Stimulated activated naive CD8-positive, alpha-beta T cell treated with anti-CD3 and anti-CD28 coated beads, Interleukin-15, amount 100 ng/mL, for 72 hours (primary cell): ENCODE measurements around the gene BTLA.
"Not testable (repeated sequence)": the region's sequence is repeated elsewhere in the genome, so short reads cannot be mapped to it uniquely, and the experiment has no call there.

Experiments used
- ATAC-seq: fragments of 150-1000 bp; cut with Tn5 transposase; 2 replicates; pipeline ENCODE4 v1.10.0; 2021; ENCODE audit warnings: mild to moderate bottlenecking, moderate library complexity
- DNase-seq, 2 donors: peaks; one replicate each; pipeline ENCODE4 v3.0.0; 2021 to 2022
- H3K27ac Mint-ChIP-seq, 2 donors: one replicate each; pipeline ENCODE4 v1.8.0; 2022; ENCODE audit warnings: mild to moderate bottlenecking in 2 of 2, mixed read lengths in 2 of 2, moderate library complexity in 2 of 2
- H3K27me3 Mint-ChIP-seq: one replicate; pipeline ENCODE4 v1.8.0; 2022; ENCODE audit warnings: mixed read lengths
- H3K4me1 Mint-ChIP-seq: one replicate; pipeline ENCODE4 v1.8.0; 2022; ENCODE audit warnings: mild to moderate bottlenecking, mixed read lengths
- H3K4me3 Mint-ChIP-seq, 2 donors: one replicate each; pipeline ENCODE4 v1.8.0; 2022; ENCODE audit warnings: mild to moderate bottlenecking in 2 of 2, mixed read lengths in 2 of 2, moderate library complexity in 1 of 2
- H3K9me3 Mint-ChIP-seq, 2 donors: one replicate each; pipeline ENCODE4 v1.8.0; 2022; ENCODE audit warnings: mixed read lengths in 2 of 2

The BTLA gene

DNA sequence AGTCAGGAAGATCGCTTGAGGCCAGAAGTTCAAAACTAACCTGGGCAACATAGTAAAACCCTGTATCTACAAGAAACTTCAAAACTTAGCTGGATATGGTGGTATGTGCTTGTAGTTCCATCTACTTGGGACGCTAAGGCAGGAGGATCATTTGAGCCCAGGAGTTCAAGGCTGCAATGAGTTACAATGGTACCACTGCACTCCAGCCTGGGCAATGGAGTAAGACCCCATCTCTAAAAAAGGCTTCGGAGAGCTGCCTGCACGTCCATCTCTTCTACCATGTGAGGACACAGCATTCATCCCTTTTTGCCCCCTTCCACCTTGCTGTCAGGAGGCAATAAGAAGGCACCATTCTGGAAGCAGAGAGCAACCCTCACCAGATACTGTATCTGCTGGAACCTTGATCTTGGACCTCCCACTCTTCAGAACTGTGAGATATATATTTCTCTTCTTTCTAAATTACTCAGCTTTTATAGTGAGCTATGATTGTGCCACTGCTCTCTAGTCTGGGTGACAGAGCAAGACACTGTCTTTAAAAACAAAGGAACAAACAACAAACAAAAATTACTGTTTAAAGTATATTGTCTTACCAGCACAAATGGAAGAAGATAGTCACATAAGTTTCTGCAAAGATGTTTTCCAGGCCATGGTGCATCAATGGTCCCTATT lies 4.2 kb upstream of the BTLA start:
- H3K27me3 Mint-ChIP-seq = no peaks in the 10 kb centered on the region
- no peak overlapping the region for H3K4me3 Mint-ChIP-seq
- ATAC-seq (peak; percentile 52), DNase-seq (no peak)
- H3K27ac Mint-ChIP-seq = no peak overlapping the region
- H3K9me3 Mint-ChIP-seq = no peaks in the 10 kb centered on the region
- peaks cover 60% of the 10 kb centered on the region for H3K4me1 Mint-ChIP-seq

DNA sequence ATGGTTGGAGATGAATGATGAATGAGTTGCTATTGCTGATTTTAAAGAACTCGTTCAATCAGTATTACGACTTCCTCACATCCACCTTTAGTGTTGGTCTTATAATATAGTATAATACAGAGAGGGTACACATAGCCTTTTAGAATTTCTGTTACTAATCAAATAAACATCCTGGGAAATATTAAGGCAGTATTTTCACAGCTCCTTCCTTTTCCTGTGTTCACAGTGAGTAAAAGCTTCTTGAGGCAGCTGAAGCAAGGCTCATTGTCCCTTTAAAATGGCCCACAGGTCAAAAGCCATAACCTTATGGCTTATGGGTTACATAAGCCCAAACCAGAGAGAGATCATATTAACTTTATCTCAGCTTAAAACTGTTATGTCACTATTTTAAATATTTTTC lies 1.3 kb upstream of the BTLA start:
- Mint-ChIP-seq H3K27me3 (no peaks in the 10 kb centered on the region), H3K9me3 (no peaks in the 10 kb centered on the region), H3K27ac (no peak overlapping the region), H3K4me3 (no peak overlapping the region), H3K4me1 (peaks cover 44% of the 10 kb centered on the region)
- ATAC-seq (no peak), DNase-seq (no peak)

DNA sequence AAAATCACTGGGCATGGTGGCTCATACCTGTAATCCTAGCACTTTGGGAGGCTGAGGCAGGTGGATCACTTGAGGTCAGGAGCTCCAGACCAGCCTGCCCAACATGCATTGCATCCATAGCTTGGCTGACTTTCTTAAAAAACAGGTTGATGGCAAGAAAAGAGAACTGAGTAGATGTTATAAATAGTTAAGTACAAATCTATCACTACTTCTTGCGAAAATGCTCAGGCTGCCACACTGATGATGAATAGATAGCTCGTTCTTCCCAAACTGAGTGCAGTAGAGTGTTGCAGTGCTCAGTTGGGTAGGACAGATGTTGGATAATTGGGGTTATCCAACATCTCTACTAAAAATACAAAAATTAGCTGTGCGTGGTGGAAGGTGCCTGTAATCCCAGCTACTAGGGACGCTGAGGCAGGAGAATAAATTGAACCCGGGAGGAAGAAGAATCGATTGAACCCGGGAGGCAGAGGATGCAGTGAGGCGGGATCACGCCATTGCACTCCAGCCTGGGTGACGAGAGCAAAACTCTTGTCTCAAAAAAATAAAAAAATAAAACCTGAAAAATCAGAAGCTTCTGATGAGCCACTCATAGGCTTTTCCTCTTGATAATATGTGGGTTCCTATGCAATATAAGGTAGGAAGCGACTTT lies 1.2 kb downstream of the BTLA start:
- DNase-seq (no peak), ATAC-seq (peak; percentile 41)
- peaks cover 49% of the 10 kb centered on the region for H3K4me1 Mint-ChIP-seq
- H3K9me3 Mint-ChIP-seq = peaks cover 0 to 5% of the 10 kb centered on the region in 2 donors
- peak overlapping the region; percentile 94 to 100 for H3K4me3 Mint-ChIP-seq
- no peaks in the 10 kb centered on the region for H3K27me3 Mint-ChIP-seq
- peak overlapping the region; percentile 98 to 99 for H3K27ac Mint-ChIP-seq

DNA sequence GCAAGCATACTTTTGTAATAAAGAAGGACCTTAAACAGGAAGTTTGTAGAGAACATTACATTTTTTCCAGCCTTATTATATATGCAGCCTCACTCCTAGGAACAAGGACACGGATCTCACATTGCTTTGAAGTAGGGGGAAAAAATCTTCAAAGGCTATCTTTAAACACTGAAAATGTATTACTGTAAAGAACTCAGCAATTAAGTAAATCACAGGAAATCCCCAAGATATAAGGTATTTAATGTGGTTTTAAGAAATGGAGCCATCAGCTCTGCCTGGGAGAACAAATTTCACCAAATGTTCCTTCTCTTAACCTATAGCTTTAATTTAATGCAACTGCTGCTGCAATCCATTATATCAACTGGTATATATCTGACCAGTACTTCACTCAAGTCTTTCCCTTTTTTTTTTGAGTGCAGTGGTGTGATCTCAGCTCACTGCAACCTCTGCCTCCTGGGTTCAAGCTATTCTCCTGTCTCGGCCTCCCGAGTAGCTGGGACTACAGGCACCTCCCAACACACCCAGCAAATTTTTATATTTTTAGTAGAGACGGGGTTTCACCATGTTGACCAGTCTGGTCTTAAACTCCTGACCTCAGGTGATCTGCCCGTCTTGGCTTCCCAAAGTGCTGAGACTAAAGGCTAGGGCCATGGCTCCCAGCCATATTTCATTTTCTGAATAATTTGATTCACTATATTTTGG lies 2.8 kb downstream of the BTLA start:
- ATAC-seq = no peak
- H3K4me1 Mint-ChIP-seq = peaks cover 62% of the 10 kb centered on the region

DNA sequence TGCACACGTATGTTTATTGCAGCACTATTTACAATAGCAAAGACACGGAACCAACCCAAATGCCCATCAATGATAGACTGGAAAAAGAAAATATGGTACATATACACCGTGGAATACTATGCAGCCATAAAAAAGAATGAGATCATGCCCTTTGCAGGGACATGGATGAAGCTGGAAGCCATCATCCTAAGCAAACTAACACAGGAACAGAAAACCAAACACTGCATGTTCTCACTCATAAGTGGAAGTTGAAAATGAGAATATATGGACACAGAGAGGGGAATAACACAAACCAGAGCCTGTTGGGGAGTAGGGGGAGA lies 4.9 kb downstream of the BTLA start:
- Mint-ChIP-seq H3K4me1 (peaks cover 69% of the 10 kb centered on the region), H3K4me3 (peak overlapping the region; percentile 19 to 44), H3K27ac (peak overlapping the region in 1 of 2 donors; percentile 70)
- not testable (repeated sequence) for ATAC-seq, H3K9me3 Mint-ChIP-seq, H3K27me3 Mint-ChIP-seq, DNase-seq

More for the DNA sequence above, 2.8 kb downstream of the BTLA start:
- Mint-ChIP-seq H3K4me3 (peak overlapping the region; percentile 86), H3K9me3 (peaks cover 0 to 5% of the 10 kb centered on the region in 2 donors), H3K27ac (peak overlapping the region; percentile 87 to 97), H3K27me3 (no peaks in the 10 kb centered on the region)
- no peak for DNase-seq

DNA sequence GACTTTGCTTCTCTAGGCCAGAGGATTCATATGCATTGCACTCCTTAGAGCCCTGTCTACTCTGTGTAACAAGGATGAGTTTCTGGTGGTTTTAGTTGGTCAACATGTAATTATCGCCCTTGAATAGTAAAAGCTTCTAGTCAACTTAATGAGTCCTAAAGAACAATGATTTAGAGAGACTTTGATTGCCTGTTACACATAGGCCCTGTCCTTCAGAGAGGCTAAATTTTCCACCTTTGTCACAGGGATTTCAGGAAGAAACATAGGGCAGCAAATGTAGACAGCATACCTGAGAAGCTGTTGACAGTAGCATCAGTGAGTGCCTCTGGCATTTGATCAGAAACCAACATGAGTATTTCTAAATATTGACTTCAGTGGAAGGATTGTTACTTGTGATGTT lies 7.1 kb downstream of the BTLA start:
- Mint-ChIP-seq H3K4me3 (peak overlapping the region; percentile 21 to 45), H3K27ac (peak overlapping the region in 1 of 2 donors; percentile 64)
- ATAC-seq = no peak

DNA sequence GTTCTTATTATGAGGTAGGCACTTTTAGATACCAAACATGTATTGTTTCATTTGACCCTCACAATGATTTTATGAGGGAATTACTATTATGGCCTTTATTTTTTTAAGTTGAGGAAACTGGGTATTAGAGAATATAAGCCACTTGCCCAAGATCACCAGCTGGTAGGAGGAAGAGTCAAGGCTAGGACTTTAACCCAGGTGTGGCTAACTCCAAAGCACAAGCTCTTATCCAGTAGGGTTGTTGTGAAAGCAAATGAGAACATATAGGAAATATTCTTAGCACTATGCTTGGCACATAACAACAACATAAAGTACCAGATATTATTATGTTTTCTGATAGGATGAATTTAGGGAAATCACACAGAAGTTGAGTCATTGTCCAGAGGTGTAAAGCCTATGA lies 7.9 kb downstream of the BTLA start:
- ATAC-seq (no peak), DNase-seq (no peak)
- H3K4me3 Mint-ChIP-seq = peak overlapping the region; percentile 64 to 68
- no peaks in the 10 kb centered on the region for H3K27me3 Mint-ChIP-seq
- peaks cover 88% of the 10 kb centered on the region for H3K4me1 Mint-ChIP-seq
- H3K27ac Mint-ChIP-seq = peak overlapping the region in 1 of 2 donors; percentile 92
- H3K9me3 Mint-ChIP-seq = peaks cover 0 to 5% of the 10 kb centered on the region in 2 donors

More for the DNA sequence above, 7.1 kb downstream of the BTLA start:
- H3K4me1 Mint-ChIP-seq = peaks cover 88% of the 10 kb centered on the region
- H3K9me3 Mint-ChIP-seq = peaks cover 0 to 5% of the 10 kb centered on the region in 2 donors
- no peak for DNase-seq
- no peaks in the 10 kb centered on the region for H3K27me3 Mint-ChIP-seq

DNA sequence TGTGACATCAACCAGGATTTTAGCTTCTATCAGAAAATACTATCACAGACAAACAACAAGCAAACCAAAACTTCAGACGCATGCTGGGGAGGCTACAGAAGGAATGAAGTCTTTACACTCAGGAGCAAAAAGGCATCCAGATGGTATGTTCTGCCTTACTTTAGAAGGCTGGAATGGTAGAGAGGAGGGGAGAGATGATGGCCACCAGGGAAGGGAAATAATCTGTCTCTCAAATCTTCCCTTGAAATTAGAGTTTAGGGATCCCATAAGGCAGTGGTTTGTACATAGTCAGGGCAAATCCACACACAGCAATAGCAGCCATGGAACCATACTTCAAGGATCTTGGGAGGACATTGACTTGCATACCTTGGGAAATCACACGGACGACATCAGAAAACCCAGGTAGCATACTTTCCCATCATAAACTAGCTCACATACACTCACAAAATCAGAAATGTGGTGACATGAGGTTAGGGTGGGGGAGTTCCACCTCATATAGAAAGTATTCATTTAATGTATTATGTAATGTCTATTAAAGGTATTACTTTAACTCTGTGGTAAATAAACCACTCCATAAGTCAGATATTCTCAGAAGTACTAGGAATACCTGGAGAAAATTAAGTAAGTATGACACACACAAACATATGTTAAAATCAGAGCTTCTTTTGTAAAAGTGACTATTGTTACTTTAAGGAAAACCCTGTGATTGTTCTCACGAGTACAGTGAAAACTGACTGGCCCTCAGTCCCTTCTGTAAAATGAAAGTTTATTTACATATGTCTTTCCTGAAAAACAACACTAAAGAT lies 9.4 kb downstream of the BTLA start:
- Mint-ChIP-seq H3K4me3 (peak overlapping the region; percentile 64 to 68), H3K4me1 (peaks cover 73% of the 10 kb centered on the region), H3K27me3 (no peaks in the 10 kb centered on the region), H3K9me3 (peaks cover 0 to 5% of the 10 kb centered on the region in 2 donors), H3K27ac (peak overlapping the region; percentile 74 to 92)
- DNase-seq (no peak), ATAC-seq (peak; percentile 86)

DNA sequence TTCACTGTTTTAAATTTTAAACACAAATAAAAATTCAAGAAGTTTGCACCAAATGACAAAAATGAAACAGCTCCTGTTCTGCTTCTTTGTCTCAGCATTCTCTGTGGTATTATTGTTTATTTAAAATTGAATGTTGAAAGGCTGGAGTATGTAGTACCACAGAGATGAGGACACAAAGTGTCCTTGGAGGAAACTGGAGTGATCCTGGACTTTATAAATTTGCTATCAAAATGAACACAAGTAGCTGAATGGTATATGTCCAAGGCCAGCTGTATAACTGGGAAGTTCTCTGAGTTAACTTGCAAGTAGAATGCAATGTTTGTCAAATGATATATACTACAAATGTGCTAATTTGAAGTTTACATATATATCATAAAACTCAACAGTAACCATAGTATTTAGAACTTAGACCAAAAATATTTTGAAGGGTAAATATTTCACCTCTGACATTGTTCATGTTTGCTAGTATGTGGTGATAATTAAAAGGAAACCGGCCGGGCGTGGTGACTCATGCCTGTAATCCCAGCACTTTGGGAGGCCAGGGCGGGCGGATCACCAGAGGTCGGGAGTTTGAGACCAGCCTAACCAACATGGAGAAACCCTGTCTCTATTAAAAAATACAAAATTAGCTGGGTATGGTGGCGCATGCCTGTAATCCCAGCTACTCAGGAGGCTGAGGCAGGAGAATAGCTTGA lies 12.3 kb downstream of the BTLA start:
- Mint-ChIP-seq H3K4me1 (peaks cover 74% of the 10 kb centered on the region), H3K9me3 (no peaks in the 10 kb centered on the region), H3K4me3 (no peak overlapping the region), H3K27me3 (no peaks in the 10 kb centered on the region), H3K27ac (no peak overlapping the region)
- ATAC-seq (no peak), DNase-seq (no peak)

DNA sequence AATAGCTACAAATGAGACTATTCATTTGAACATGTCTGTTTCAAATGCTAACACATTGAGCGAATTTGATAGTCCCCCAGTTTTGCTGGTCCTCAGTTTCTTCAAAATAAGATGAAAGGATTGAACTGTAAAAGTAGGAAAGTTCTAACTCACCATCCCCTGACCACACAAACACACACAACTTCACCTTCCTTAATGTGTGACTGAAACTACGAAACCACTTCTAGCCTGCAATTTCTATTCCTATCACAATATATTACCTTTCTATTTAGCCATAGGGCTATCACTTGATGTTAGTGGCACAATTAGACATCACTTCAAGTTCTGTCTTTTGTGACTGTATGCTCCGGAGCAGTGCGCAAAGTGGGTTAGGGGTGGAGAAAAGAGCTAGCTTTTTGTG lies 14.9 kb downstream of the BTLA start:
- peak overlapping the region; percentile 4 to 46 for H3K4me3 Mint-ChIP-seq
- ATAC-seq = peak; percentile 60

DNA sequence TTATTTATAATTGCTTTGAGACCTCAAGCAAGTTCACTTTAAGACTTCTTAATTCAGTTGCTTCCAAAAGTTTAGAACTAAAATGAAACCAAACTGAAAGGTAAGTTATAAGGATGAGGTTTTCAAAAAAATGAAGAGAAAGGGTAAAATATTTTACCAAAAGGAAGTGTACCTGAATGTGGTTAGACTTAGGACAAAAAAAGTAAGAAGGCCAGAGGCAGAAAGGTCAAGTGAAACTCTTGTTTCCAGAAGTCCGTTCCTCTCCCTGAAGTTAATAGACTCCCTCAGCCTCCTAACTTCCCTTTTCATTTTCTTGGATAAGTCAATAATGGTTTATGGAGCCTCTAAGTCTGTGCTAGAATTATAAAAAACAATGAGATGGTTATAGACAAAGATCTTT lies 16.6 kb downstream of the BTLA start:
- Mint-ChIP-seq H3K4me1 (peaks cover 59% of the 10 kb centered on the region), H3K9me3 (no peaks in the 10 kb centered on the region), H3K27ac (peak overlapping the region; percentile 9 to 21), H3K4me3 (peak overlapping the region in 1 of 2 donors; percentile 58), H3K27me3 (no peaks in the 10 kb centered on the region)
- no peak for DNase-seq
- no peak for ATAC-seq

More for the DNA sequence above, 14.9 kb downstream of the BTLA start:
- H3K9me3 Mint-ChIP-seq = no peaks in the 10 kb centered on the region
- no peaks in the 10 kb centered on the region for H3K27me3 Mint-ChIP-seq
- H3K27ac Mint-ChIP-seq = no peak overlapping the region
- no peak for DNase-seq
- H3K4me1 Mint-ChIP-seq = peaks cover 74% of the 10 kb centered on the region

DNA sequence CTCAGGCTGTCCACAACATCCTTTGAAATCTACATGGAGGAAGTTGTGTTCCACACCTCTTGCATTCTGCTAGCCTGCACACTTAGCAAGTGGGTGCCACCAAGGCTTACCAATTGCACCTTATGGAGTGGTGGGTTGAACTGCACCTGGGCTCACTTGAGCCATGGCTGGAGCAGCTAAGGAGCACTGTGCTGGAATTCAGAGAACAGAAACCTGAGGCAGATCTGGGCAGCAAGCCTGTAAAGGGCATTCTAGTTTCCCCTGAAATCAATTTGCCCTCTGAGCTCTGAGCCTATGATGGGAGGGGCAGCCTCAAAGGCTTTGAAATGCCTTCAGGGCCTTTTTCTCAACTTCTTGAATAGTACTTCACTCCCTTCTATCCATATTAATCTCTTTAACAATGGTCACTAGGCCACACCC lies 18.0 kb downstream of the BTLA start:
- no peaks in the 10 kb centered on the region for H3K9me3 Mint-ChIP-seq
- no peak overlapping the region for H3K4me3 Mint-ChIP-seq
- no peaks in the 10 kb centered on the region for H3K27me3 Mint-ChIP-seq
- H3K27ac Mint-ChIP-seq = no peak overlapping the region
- no peak for ATAC-seq
- DNase-seq = no peak
- H3K4me1 Mint-ChIP-seq = peaks cover 56% of the 10 kb centered on the region

DNA sequence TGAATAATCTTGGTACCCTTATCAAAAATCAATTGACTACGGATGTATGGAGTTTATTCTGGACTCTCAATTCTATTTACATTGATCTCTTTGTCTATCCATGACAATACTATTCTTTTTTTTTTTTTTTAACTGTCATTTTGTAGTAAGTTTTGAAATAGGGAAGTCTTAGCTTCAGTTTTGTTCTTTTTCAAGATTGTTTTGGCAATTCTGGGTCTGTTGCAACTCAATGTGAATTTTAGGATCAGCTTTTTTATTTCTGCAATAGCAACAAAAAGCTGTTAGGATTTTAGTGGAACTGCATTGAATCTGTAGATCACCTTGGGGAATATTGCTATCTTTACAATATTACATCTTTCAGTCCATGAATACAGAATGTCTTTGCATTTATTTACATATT lies 21.4 kb downstream of the BTLA start:
- no peak overlapping the region for H3K27ac Mint-ChIP-seq
- ATAC-seq (no peak), DNase-seq (no peak)
- H3K9me3 Mint-ChIP-seq = no peaks in the 10 kb centered on the region
- peaks cover 62% of the 10 kb centered on the region for H3K4me1 Mint-ChIP-seq
- no peaks in the 10 kb centered on the region for H3K27me3 Mint-ChIP-seq
- no peak overlapping the region for H3K4me3 Mint-ChIP-seq

DNA sequence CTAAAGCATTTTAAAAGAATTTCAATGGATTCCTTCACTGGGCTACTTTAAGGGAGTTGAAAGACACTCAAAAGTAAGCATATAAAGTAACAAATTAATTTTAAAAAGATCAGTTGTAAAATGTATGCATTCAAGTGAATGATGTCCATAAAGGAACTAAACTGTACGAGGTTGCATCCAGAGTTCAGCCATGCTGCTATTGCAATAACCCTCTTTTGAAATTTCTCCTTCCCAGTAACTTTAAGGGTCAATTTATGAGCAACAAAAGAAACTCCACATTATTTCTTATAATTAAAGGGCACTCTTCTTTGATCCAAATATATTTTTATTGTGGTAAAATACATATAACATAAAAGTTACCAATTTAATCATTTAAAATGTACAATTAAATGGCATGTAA lies 22.9 kb downstream of the BTLA start:
- Mint-ChIP-seq H3K27me3 (no peaks in the 10 kb centered on the region), H3K4me3 (no peak overlapping the region), H3K9me3 (no peaks in the 10 kb centered on the region), H3K27ac (no peak overlapping the region), H3K4me1 (peaks cover 62% of the 10 kb centered on the region)
- DNase-seq (no peak), ATAC-seq (no peak)

DNA sequence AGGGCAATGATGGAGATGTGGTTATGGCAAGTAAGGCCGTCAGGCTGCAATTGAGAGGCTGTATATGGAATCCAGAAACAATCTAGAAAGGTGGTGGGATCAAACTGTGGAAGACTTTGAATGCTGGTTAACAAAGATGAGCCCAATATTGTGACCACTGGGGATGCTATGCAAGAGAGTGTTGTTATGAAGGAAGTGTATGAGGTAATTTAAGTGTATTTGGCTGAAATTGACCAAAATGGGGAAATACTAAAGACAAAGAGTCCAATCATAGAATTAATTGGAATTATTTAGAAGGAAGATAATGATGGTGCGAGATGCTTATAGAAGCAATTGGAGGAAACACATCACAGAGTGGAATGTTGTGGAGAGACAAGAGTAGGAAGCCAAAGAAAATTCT lies 24.5 kb downstream of the BTLA start:
- Mint-ChIP-seq H3K9me3 (no peaks in the 10 kb centered on the region), H3K27me3 (no peaks in the 10 kb centered on the region), H3K4me3 (peak overlapping the region in 1 of 2 donors; percentile 0), H3K4me1 (peaks cover 62% of the 10 kb centered on the region), H3K27ac (peak overlapping the region in 1 of 2 donors; percentile 57)
- ATAC-seq (no peak), DNase-seq (no peak)
